Measurements from ENCODE around the gene DDAH2.
A peak's percentile ranks its signal among the peaks of the same experiment; 100 is the strongest.

Gene DDAH2

DNA sequence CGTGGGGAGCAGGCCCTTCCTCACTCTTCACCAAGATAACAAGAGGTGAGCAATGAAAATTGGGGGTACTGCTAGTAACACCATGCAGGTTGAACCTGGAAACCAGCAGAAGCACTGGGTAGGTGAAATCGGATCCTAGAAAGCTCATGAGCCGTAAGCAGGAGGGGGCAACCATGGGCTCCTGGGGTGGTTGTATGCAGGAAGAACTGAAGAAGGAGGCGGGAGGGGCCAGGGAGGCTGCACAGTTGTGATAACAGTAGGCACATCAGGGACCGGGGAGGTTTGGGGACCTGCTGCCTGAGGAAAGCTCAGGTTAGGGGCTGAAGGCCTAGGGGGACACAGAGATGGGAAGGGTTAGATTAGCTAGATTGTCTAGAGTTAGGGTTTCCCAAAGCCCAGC, 42.6 kb downstream of the DDAH2 start:
- DNase-seq (ENCODE audit: insufficient read length, low spot score) = no peak
- no peak for FAIRE-seq
- TF ChIP-seq, protein P1, sequence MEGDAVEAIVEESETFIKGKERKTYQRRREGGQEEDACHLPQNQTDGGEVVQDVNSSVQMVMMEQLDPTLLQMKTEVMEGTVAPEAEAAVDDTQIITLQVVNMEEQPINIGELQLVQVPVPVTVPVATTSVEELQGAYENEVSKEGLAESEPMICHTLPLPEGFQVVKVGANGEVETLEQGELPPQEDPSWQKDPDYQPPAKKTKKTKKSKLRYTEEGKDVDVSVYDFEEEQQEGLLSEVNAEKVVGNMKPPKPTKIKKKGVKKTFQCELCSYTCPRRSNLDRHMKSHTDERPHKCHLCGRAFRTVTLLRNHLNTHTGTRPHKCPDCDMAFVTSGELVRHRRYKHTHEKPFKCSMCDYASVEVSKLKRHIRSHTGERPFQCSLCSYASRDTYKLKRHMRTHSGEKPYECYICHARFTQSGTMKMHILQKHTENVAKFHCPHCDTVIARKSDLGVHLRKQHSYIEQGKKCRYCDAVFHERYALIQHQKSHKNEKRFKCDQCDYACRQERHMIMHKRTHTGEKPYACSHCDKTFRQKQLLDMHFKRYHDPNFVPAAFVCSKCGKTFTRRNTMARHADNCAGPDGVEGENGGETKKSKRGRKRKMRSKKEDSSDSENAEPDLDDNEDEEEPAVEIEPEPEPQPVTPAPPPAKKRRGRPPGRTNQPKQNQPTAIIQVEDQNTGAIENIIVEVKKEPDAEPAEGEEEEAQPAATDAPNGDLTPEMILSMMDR (IDR thresholded peaks at IDR 0.05; ENCODE audit: insufficient read depth, missing control alignments) = no peak

DNA sequence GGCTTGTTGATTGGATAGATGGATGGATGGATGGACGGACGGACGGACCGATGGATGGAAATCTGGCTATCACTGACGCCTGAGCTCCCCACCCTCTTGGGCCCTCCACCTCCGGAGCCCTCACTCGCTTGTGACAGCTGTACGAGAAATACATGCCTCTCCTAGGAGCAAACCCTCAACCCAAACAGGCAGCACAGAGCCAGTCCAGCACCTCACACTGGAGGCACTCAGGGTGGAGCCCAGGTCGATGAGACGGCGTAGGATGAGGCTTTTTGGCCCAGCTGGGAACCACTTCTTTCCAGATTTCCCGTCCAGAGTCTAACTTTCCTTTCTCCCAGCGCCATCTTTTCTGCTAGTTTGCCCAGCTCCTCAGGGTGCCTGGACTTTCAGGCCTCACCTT, 45.5 kb downstream of the DDAH2 start:
- TF ChIP-seq, protein P1 (IDR thresholded peaks at IDR 0.05; ENCODE audit: insufficient read depth, missing control alignments) = no peak
- DNase-seq (ENCODE audit: insufficient read length, low spot score) (no peak), FAIRE-seq (no peak)

DNA sequence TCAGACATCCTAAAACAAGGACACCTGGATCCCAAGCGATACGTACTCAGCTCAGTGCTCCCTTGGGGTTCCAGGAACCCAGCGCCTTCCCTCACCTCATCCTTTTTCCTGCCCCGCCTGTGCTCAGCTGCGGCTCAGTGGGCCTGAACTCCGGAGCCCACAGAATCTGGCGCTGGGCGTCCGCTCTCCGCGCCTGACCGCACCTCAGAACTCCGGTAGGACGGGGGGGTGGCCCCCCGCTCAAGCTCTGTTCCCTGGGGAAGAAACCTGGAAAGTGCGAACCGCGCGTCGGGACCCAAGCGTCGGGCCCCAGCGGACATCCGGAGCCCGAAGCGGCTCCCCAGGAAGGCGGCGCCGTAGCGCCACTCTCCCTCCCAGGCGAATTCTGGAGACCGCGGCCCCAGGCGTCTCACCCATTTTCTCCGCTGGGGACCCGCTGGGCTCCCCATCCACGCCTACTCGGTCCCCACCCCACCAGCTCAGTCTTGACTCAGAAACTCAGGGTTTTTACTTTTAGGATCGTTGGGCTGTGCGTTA, 47.9 kb downstream of the DDAH2 start:
- no peak for FAIRE-seq
- DNase-seq (ENCODE audit: insufficient read length, low spot score) = no peak
- TF ChIP-seq, protein P1 (IDR thresholded peaks at IDR 0.05; ENCODE audit: insufficient read depth, missing control alignments) = no peak

DNA sequence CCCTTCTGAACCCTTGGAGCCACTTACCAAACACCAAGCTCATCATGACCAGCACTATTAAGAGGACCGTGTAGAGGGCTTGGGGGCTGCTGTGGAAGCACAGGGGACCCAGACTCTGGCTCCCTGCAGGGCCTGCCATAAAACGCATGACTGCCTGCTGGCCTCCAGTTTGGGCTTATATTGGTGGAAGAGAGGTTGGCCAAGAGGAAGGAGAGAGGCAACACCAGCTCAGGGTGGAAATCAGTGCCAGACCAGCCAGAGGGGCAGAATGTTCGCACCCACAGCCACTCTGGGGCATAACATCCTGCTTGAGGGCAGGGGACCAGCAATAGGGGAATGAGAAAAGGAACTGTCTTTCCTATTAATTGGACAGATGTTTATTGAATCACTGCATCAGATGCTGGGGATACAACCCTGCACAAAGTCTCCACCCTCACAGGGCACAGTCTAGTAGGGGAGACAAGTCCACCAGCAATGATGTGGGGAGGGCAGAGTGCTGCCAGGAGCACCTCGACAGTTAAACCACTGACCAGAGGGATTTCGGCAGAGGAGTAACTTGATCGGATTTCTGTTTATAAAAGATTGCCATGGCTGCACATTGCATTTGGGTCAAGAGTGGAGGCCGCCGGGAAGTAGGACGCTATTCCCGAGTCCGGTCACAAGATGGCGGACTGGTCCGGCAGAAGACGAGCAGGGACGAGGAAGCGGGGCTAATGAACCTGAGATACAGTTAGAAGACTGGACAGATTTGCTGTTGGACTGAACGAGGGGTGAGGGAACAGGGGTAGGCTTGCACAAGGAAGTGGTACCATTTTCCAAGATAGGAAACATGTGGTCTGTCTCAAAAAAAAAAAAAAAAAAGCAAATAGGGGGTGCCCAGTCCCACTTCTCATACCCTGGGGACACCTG, 48.6 kb downstream of the DDAH2 start, which contains the start of gene LY6G5C:
Gene LY6G5C, minus strand, starts transcription at position 842 of the 909 bp plus-strand sequence. Its CDS starts 694 bp downstream, at position 148.
- peak; percentile 77 for DNase-seq (ENCODE audit: insufficient read length, low spot score)
- FAIRE-seq = no peak
- TF ChIP-seq, protein P1 (IDR thresholded peaks at IDR 0.05; ENCODE audit: insufficient read depth, missing control alignments) = peak; percentile 90

DNA sequence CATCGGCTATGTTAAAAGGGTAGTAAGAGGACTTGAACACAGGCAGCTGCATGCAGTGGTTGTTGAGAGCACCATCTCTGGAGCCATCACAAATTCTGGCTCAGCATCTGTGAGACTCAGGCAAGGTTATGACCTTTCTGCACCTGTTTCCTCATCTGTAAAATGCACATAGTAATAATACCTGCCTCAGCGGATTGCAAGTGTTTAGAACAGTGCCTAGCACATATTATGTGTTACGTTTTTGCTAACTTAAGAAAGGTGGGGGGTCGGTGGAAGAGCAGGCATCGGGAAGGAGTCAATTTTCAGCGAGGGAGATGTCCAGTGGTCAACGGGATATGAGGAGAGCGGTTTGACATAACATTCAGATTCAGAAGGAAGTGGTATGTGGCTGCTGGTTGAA, 51.1 kb downstream of the DDAH2 start:
- TF ChIP-seq, protein P1 (IDR thresholded peaks at IDR 0.05; ENCODE audit: insufficient read depth, missing control alignments) = no peak
- no peak for FAIRE-seq
- DNase-seq (ENCODE audit: insufficient read length, low spot score) = no peak
